Ovary (tissue), 9 donors: ENCODE data around the gene ABHD15. TPM values are rescaled to one million over a fixed set of nuclear protein-coding genes. Genes with fewer than 3 reads are reported as not detected.

ENCODE experiments used
- DNase-seq, 5 donors: peaks; one replicate each; pipeline ENCODE4 v3.0.0-alpha.2; 2019 to 2020
- H3K27ac ChIP-seq, 2 donors: fragments of 200-600 bp; one replicate each; pipeline versions ENCODE4 v1.5.1 to v1.8.0; 2019 to 2022
- H3K27me3 ChIP-seq: fragments of 200-600 bp; one replicate; pipeline ENCODE4 v1.8.0; 2022
- H3K36me3 ChIP-seq: fragments of 200-600 bp; sonication (generic); one replicate; pipeline ENCODE4 v1.5.1; 2019
- H3K4me1 ChIP-seq: one replicate; pipeline ENCODE4 v1.8.1; 2013; ENCODE audit warnings: mild to moderate bottlenecking, moderate library complexity; ENCODE audit not compliant: insufficient read depth
- H3K4me3 ChIP-seq: fragments of 200-600 bp; sonication (generic); one replicate; pipeline ENCODE4 v1.5.1; 2017
- H3K9me3 ChIP-seq, 2 donors: fragments of 200-600 bp in 1 of 2; sonication (generic) in 1 of 2; one replicate each; pipeline versions ENCODE4 v1.5.1 to v1.8.1; 2013 to 2019; ENCODE audit warnings: mild to moderate bottlenecking in 1 of 2, moderate library complexity in 1 of 2
- CTCF ChIP-seq, 3 donors: fragments of 450-650 bp in 2 of 3; fragments of 200-600 bp in 1 of 3; IDR thresholded peaks; one replicate each; pipeline versions ENCODE4 v1.5.1 to v1.8.0; 2016 to 2022; ENCODE audit warnings: antibody characterized with exemption in 3 of 3, mild to moderate bottlenecking in 1 of 3
- EP300 ChIP-seq: sonication (generic); formaldehyde crosslinking; IDR thresholded peaks from one replicate; pipeline ENCODE4 v1.6.1; 2017; ENCODE audit warnings: antibody characterized with exemption
- POLR2A ChIP-seq: fragments of 450-650 bp; IDR thresholded peaks from one replicate; pipeline ENCODE4 v1.6.1; 2017; ENCODE audit warnings: antibody characterized with exemption, mild to moderate bottlenecking, moderate library complexity
- WGBS, 3 donors: extraction: QIAGEN DNeasy Blood & Tissue Kit in 1 of 3; methylation state at CpG; one replicate each; pipeline versions ENCODE4 v1.1.5 to v1.1.7; 2013 to 2017; 5-methylcytosine and 5-hydroxymethylcytosine counted together
- intact Hi-C, 4 donors: fragments of 100-400 bp; cut with DNase I; formaldehyde crosslinking; loops; one replicate each; pipeline versions ENCODE4 v1.11.0 to v1.15.1; 2022 to 2023
- polyA plus RNA-seq, 2 donors: library from polyadenylated mRNA; stranded (reverse); fragments of 200-250 nt in 1 of 2; fragments of 350-450 nt in 1 of 2; fragmentation: Illumina TruSeq in 1 of 2; extraction: RNeasy Lipid Tissue Mini Kit (QIAGEN cat#74804) in 1 of 2; gene quantifications; one replicate each; pipeline ENCODE4 v1.2.3, GENCODE V29; 2013 to 2014
- total RNA-seq, 7 donors: library from RNA; depleted of rRNA in 2 of 7; stranded (reverse); fragments of >200 nt in 2 of 7; fragmentation: NEBNext Ultra II Directional in 3 of 7; extraction: Animal tissue kit (Norgen Biotek cat#: 25700) in 3 of 7; gene quantifications; one replicate each; pipeline versions ENCODE4 v1.1.0 to v1.2.4, GENCODE V29; 2016 to 2023
- donor health status: DM: no; HTN: no; CAD: no; lungs with moderate emphysema.
- donor health status: DM: no; HTN: no; CAD: no.
- donor health status: Bipolar disorder and iron deficiency.
- donor health status: DM: yes; HTN: yes; CAD: no.
- donor health status: DM: no; HTN: no; CAD: no.
- donor health status: DM: yes; HTN: yes; CAD: no.

The ABHD15 gene
- total and polyA plus RNA-seq, 9 donors: 3.0 to 8.7 (median 4.8) TPM

GRCh38 chr17:29571883-29572681 lies 5.2 kb upstream of the ABHD15 start:
- Histone ChIP-seq H3K9me3 (no peaks in the 10 kb centered on the region), H3K4me3 (peak overlapping the region; percentile 27), H3K27ac (peak overlapping the region; percentile 9 to 56), H3K4me1 (peaks cover 15% of the 10 kb centered on the region), H3K36me3 (no peaks in the 10 kb centered on the region), H3K27me3 (no peaks in the 10 kb centered on the region)
- DNase-seq: peak in 4 of 5 donors; percentile 53 to 80 (median 64)
- intact Hi-C loops: no loop called here
- TF ChIP-seq POLR2A (no peak), CTCF (IDR thresholded peaks at IDR 0.05) (no peak), EP300 (no peak)
- WGBS, 3 donors: 37 to 69% (median 39%) methylated on average over 12 to 30 of the region's 30 CpGs

- intact Hi-C loops: no loop called here
- H3K4me1 ChIP-seq: peaks cover 15% of the 10 kb centered on the region
Measured at GRCh38 chr17:29571486-29571882, 4.6 kb upstream of the ABHD15 start.

GRCh38 chr17:29570521-29570920 lies 3.7 kb upstream of the ABHD15 start:
- WGBS, 3 donors: 88 to 90% (median 90%) methylated on average over 7 of the region's 7 CpGs
- H3K4me1 ChIP-seq: peaks cover 18% of the 10 kb centered on the region
- H3K27me3 ChIP-seq: no peaks in the 10 kb centered on the region
- H3K4me3 ChIP-seq: no peak overlapping the region
- intact Hi-C loops: no loop called here
- TF ChIP-seq POLR2A (no peak), CTCF (IDR thresholded peaks at IDR 0.05) (no peak), EP300 (no peak)
- DNase-seq: peak in 1 of 5 donors; percentile 5
- no peaks in the 10 kb centered on the region for H3K9me3 ChIP-seq
- no peak overlapping the region for H3K27ac ChIP-seq
- H3K36me3 ChIP-seq: no peaks in the 10 kb centered on the region

More at GRCh38 chr17:29571486-29571882, 4.6 kb upstream of the ABHD15 start:
- Histone ChIP-seq H3K27me3 (no peaks in the 10 kb centered on the region), H3K36me3 (no peaks in the 10 kb centered on the region), H3K9me3 (no peaks in the 10 kb centered on the region), H3K4me3 (no peak overlapping the region), H3K27ac (peak overlapping the region in 1 of 2 donors; percentile 56)
- whole genome bisulfite sequencing, 3 donors: 88 to 89% (median 89%) methylated on average over 6 of the region's 6 CpGs
- no peak for DNase-seq
- TF ChIP-seq POLR2A (no peak), CTCF (IDR thresholded peaks at IDR 0.05) (no peak), EP300 (no peak)

GRCh38 chr17:29569245-29569950 lies 2.6 kb upstream of the ABHD15 start:
- no peaks in the 10 kb centered on the region for H3K27me3 ChIP-seq
- no peak for TF ChIP-seq POLR2A
- TF ChIP-seq CTCF (IDR thresholded peaks at IDR 0.05): no peak
- no peak for TF ChIP-seq EP300
- H3K36me3 ChIP-seq: no peaks in the 10 kb centered on the region
- WGBS, 3 donors: 65 to 68% (median 65%) methylated on average over 14 of the region's 14 CpGs
- H3K9me3 ChIP-seq: no peaks in the 10 kb centered on the region
- intact Hi-C loops: no loop called here
- peak overlapping the region; percentile 63 for H3K4me3 ChIP-seq
- H3K4me1 ChIP-seq: peaks cover 18% of the 10 kb centered on the region
- peak in 2 of 5 donors; percentile 14 to 23 for DNase-seq
- H3K27ac ChIP-seq: peak overlapping the region; percentile 80 to 89
